ENCODE measurements around the gene CMTM5.

Gene CMTM5

DNA sequence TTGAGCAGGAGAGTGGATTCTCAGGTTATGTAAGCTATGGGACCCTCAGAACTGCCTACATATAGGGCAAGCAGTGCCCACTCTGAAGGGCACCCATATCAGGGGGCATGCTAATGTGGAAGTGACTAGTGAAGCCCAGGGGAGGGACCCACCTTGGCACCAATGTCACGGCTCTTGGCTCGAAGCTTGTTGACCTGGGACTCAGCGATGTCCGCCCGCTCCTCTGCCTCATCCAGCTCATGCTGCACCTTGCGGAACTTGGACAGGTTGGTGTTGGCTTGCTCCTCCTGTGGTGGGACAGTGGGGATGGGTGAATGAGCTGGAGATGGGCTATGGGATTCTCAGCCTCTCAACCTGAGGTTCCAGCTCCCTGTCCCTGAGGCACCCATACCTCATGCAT, 5.4 kb downstream of the CMTM5 start:
- Histone ChIP-seq H3K27ac (ENCODE audit: low read length) (no peak overlapping the region), H3K4me2 (ENCODE audit: low read length) (no peak overlapping the region)
- no peak for TF ChIP-seq CTCF (IDR thresholded peaks at IDR 0.05; ENCODE audit: low read depth, low read length)
- TF ChIP-seq EZH2phosphoT487 (IDR thresholded peaks at IDR 0.05; ENCODE audit: low read depth) = no peak

DNA sequence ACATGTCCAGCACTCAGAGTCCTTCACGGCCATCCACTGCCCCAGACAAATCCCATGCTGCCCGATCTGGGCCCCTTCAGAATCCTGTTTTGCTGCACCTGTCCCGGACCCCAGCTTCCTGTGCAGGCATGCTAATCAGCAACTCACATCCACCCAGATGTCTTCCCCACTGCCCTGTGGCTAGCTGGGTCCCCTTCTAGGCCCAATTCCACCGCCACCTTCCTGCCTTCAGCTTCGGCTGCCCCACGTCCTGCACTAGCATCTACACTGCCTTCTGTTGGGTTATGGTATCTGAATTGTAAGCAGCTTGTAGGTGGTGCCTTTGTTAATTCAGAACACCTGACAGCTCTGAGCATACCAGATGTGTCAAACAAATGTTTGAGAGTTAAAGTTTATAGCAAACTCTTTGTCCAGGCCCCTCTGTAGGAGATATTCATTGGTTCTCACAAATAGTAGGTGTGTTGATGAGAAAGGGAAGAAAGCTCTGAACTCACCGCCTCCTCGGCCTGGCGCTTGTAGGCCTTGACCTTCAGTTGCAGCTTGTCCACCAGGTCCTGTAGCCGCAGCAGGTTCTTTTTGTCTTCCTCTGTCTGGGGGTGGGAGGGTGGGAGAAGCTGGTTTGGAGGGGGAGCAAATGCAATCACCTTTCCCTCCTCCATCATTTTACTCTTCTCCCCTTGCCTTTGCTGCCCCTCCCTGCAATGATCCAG, 6.0 kb downstream of the CMTM5 start:
- H3K9ac ChIP-seq (ENCODE audit: low read length) = no peak overlapping the region
- H4K20me1 ChIP-seq (ENCODE audit: insufficient read depth, low read length) = no peaks in the 10 kb centered on the region
- no peak overlapping the region for H2AFZ ChIP-seq (ENCODE audit: low read depth, low read length)
- no peak overlapping the region for H3K27ac ChIP-seq (ENCODE audit: low read length)
- TF ChIP-seq EZH2phosphoT487 (IDR thresholded peaks at IDR 0.05; ENCODE audit: low read depth) (no peak), CTCF (IDR thresholded peaks at IDR 0.05; ENCODE audit: low read depth, low read length) (no peak)
- no peaks in the 10 kb centered on the region for H3K79me2 ChIP-seq (ENCODE audit: low read length)
- H3K4me2 ChIP-seq (ENCODE audit: low read length) = no peak overlapping the region
- H3K4me3 ChIP-seq (ENCODE audit: low read length) = no peak overlapping the region
- no peaks in the 10 kb centered on the region for H3K4me1 ChIP-seq (ENCODE audit: low read length)
- no peaks in the 10 kb centered on the region for H3K36me3 ChIP-seq (replicated peaks; ENCODE audit: low read depth, low read length)
- H3K9me3 ChIP-seq (ENCODE audit: insufficient read depth, low read length) = no peaks in the 10 kb centered on the region
- peaks cover 11% of the 10 kb centered on the region for H3K27me3 ChIP-seq (ENCODE audit: low read depth, low read length)

More for the DNA sequence above, 5.4 kb downstream of the CMTM5 start:
- H3K27me3 ChIP-seq (ENCODE audit: low read depth, low read length) = peaks cover 11% of the 10 kb centered on the region
- H3K4me1 ChIP-seq (ENCODE audit: low read length) = no peaks in the 10 kb centered on the region
- H3K36me3 ChIP-seq (replicated peaks; ENCODE audit: low read depth, low read length) = no peaks in the 10 kb centered on the region
- no peak overlapping the region for H3K9ac ChIP-seq (ENCODE audit: low read length)
- H3K79me2 ChIP-seq (ENCODE audit: low read length) = no peaks in the 10 kb centered on the region
- no peak overlapping the region for H3K4me3 ChIP-seq (ENCODE audit: low read length)
- H3K9me3 ChIP-seq (ENCODE audit: insufficient read depth, low read length) = no peaks in the 10 kb centered on the region
- no peak overlapping the region for H2AFZ ChIP-seq (ENCODE audit: low read depth, low read length)
- H4K20me1 ChIP-seq (ENCODE audit: insufficient read depth, low read length) = no peaks in the 10 kb centered on the region

DNA sequence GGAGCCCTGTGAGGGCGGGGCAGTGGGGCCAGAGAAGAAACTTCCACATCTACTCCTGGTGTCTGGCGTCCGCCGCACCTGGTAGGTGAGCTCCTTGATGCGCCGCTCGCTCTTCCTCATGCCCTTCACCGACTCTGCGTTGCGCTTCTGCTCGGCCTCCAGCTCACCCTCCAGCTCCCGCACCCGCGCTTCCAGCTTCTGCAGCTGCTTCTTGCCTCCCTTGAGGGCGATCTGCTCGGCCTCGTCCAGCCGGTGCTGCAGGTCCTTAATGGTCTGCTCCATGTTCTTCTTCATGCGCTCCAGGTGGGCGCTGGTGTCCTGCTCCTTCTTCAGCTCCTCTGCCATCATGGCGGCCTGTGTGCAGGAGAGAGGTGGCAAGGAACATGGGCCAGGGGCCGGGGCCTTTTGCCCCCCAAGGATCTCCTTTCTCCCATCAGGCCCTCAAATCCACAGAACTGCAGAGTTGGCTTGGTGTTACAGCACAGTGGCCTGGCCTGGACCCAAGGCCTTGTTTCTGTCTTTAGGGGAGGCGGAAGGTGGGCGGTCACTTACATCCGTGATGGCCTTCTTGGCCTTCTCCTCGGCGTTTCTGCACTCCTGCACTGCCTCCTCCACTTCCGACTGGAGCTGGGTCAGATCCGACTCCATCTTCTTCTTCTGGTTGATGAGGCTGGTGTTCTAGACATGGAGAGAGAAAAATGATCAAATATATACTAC, 7.7 kb downstream of the CMTM5 start:
- Histone ChIP-seq H3K27me3 (ENCODE audit: low read depth, low read length) (peaks cover 5% of the 10 kb centered on the region), H3K9ac (ENCODE audit: low read length) (no peak overlapping the region), H3K27ac (ENCODE audit: low read length) (no peak overlapping the region), H2AFZ (ENCODE audit: low read depth, low read length) (no peak overlapping the region), H3K4me3 (ENCODE audit: low read length) (no peak overlapping the region), H3K36me3 (replicated peaks; ENCODE audit: low read depth, low read length) (no peaks in the 10 kb centered on the region), H3K9me3 (ENCODE audit: insufficient read depth, low read length) (no peaks in the 10 kb centered on the region), H3K4me1 (ENCODE audit: low read length) (no peaks in the 10 kb centered on the region), H3K4me2 (ENCODE audit: low read length) (no peak overlapping the region), H3K79me2 (ENCODE audit: low read length) (no peaks in the 10 kb centered on the region), H4K20me1 (ENCODE audit: insufficient read depth, low read length) (no peaks in the 10 kb centered on the region)
- TF ChIP-seq EZH2phosphoT487 (IDR thresholded peaks at IDR 0.05; ENCODE audit: low read depth) (no peak), CTCF (IDR thresholded peaks at IDR 0.05; ENCODE audit: low read depth, low read length) (no peak)

DNA sequence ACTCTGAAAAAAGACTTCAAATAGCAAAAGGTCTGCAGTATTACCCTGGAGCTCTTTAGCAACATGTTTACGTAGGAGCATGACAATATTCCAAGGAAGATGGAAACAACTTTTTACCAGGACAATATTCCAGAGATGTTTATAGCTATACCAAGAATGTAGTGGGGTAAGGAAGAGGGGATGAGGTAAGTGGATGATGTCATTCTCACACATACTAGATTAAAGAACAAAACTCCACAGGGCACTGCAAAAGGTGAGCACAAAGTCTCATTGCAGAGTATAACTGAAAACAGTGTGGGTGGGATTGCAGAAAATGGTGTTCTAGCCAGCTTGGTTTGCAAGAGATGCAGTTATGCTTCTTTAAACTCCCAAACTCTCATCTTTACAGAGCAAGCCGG, 8.4 kb downstream of the CMTM5 start:
- Histone ChIP-seq H3K36me3 (replicated peaks; ENCODE audit: low read depth, low read length) (no peaks in the 10 kb centered on the region), H3K27me3 (ENCODE audit: low read depth, low read length) (peaks cover 5% of the 10 kb centered on the region), H3K4me3 (ENCODE audit: low read length) (no peak overlapping the region), H3K27ac (ENCODE audit: low read length) (no peak overlapping the region), H3K4me1 (ENCODE audit: low read length) (no peaks in the 10 kb centered on the region), H3K9me3 (ENCODE audit: insufficient read depth, low read length) (no peaks in the 10 kb centered on the region), H3K79me2 (ENCODE audit: low read length) (no peaks in the 10 kb centered on the region), H2AFZ (ENCODE audit: low read depth, low read length) (no peak overlapping the region), H3K9ac (ENCODE audit: low read length) (no peak overlapping the region), H4K20me1 (ENCODE audit: insufficient read depth, low read length) (no peaks in the 10 kb centered on the region), H3K4me2 (ENCODE audit: low read length) (no peak overlapping the region)
- TF ChIP-seq CTCF (IDR thresholded peaks at IDR 0.05; ENCODE audit: low read depth, low read length) = no peak
- no peak for TF ChIP-seq EZH2phosphoT487 (IDR thresholded peaks at IDR 0.05; ENCODE audit: low read depth)

Measured in OCI-LY3 (cell line).